22Rv1 (cell line): ENCODE data around the gene LGALS7.

ENCODE experiments used
- CTCF ChIP-seq: fragments of 450-650 bp; IDR thresholded peaks from 2 replicates; pipeline ENCODE4 v1.5.1; 2017; ENCODE audit warnings: mild to moderate bottlenecking
- ZFX ChIP-seq: fragments of 450-650 bp; IDR thresholded peaks from 2 replicates; pipeline ENCODE4 v1.6.1; 2017; ENCODE audit warnings: antibody characterized with exemption, borderline replicate concordance

DNA sequence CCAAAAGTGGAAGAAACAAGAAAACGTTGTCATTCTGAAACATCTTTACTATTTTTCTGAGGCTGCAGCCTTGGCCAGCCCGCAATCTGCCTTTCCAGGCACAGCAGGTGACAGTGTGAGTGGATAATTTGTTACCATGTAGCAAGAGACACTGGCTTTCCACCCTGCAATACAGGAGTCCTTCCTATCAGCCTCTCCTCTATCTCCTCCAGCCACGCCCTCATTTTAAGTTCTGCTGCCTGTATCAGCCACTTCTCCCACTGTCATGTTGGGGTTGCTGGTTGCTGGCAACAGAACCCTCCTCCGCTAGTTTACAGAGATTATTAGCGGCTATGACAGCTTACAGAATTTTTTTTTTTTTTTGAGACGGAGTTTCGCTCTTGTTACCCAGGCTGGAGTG is 7.7 kb upstream of the LGALS7 start:
- TF ChIP-seq CTCF (no peak), ZFX (no peak)
